NCI-H2081 treated with DMSO at 0.1 percent for 48 hours (cell line): Measurements from ENCODE around the gene QRICH1.
A peak's percentile ranks its signal among the peaks of the same experiment; 100 is the strongest.

ENCODE experiments used
- DNase-seq: peaks from one replicate; lab custom pipeline; 2025; lab: John Stamatoyannopoulos, UW

Gene QRICH1

GRCh38 chr3:49119439-49119838, 25.6 kb upstream of the QRICH1 start:
- no peak for DNase-seq

GRCh38 chr3:49119036-49119435, 25.2 kb upstream of the QRICH1 start:
- DNase-seq = no peak

GRCh38 chr3:49112262-49112661, 18.4 kb upstream of the QRICH1 start:
- no peak for DNase-seq

- no peak for DNase-seq
These were observed 17.5 kb upstream of the QRICH1 start for GRCh38 chr3:49111347-49111746.

GRCh38 chr3:49110780-49111179, 16.9 kb upstream of the QRICH1 start:
- no peak for DNase-seq

- no peak for DNase-seq
These were observed 14.5 kb upstream of the QRICH1 start for GRCh38 chr3:49108346-49108745.

- peak; percentile 33 for DNase-seq
These were observed 10.8 kb upstream of the QRICH1 start, which contains the start of gene QARS1 for GRCh38 chr3:49104427-49105291. Gene QARS1, minus strand, starts transcription at chr3:49104757. Its CDS starts 24 bp downstream, at chr3:49104733.

- no peak for DNase-seq
These were observed 10.2 kb upstream of the QRICH1 start for GRCh38 chr3:49104052-49104426.

- no peak for DNase-seq
These were observed 6.3 kb upstream of the QRICH1 start for GRCh38 chr3:49100046-49100615.

- no peak for DNase-seq
These were observed 5.2 kb upstream of the QRICH1 start for GRCh38 chr3:49098910-49099630.

GRCh38 chr3:49098429-49098828, 4.6 kb upstream of the QRICH1 start:
- no peak for DNase-seq

- DNase-seq = peak; percentile 6
These were observed 676 bp downstream of the QRICH1 start for GRCh38 chr3:49092938-49093852.

GRCh38 chr3:49081429-49081828, 12.4 kb downstream of the QRICH1 start:
- no peak for DNase-seq

GRCh38 chr3:49079270-49079669, 14.6 kb downstream of the QRICH1 start:
- DNase-seq = no peak

- DNase-seq = no peak
These were observed 17.2 kb downstream of the QRICH1 start for GRCh38 chr3:49076646-49077045.

- DNase-seq = no peak
These were observed 17.8 kb downstream of the QRICH1 start for GRCh38 chr3:49076116-49076515.

- DNase-seq = no peak
These were observed 35.9 kb downstream of the QRICH1 start for GRCh38 chr3:49058011-49058410.

- DNase-seq = no peak
These were observed 36.6 kb downstream of the QRICH1 start for GRCh38 chr3:49057268-49057667.

GRCh38 chr3:49054344-49054862, 39.5 kb downstream of the QRICH1 start:
- DNase-seq = no peak

GRCh38 chr3:49053543-49053942, 40.3 kb downstream of the QRICH1 start:
- no peak for DNase-seq

GRCh38 chr3:49035281-49035680, 58.6 kb downstream of the QRICH1 start:
- no peak for DNase-seq

GRCh38 chr3:49034650-49035049, 59.2 kb downstream of the QRICH1 start:
- no peak for DNase-seq
